ENCODE results near the gene METTL25B.
"Not testable (repeated sequence)": the region's sequence is repeated elsewhere in the genome, so short reads cannot be mapped to it uniquely, and the experiment has no call there.

The METTL25B gene

DNA sequence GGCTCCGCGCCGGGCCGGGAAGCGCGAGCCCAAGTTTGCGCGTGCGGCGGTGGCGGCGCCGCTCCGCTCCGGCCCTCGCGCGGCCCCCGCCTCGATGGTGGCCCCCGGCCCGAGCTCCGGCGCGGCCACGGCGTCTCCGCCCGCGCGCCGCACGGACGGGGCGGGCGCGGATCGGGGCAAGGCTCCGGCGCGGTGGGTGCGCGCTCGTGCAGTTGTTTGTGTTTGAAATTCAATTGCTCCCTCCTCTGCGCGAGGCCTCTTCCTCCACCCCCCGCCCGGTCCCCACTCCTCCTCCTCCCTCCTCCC lies 23.1 kb downstream of the METTL25B start, which contains the start of gene HDGF:
Gene HDGF, minus strand, starts transcription at position 225 of the 306 bp plus-strand sequence. CDS start 246 bp downstream, outside the sequence.
- peak within 1 kb of the TSS; percentile 97 for H3K27ac ChIP-seq (ENCODE audit: low read depth, low read length)
- H3K36me3 ChIP-seq (ENCODE audit: insufficient read depth, low read length): no peaks in the 10 kb centered on the region; the same call in 1 of the 2 replicates
- H3K4me3 ChIP-seq (ENCODE audit: low read length): peak within 1 kb of the TSS; percentile 93
- peak within 1 kb of the TSS; percentile 96 for H3K9ac ChIP-seq (ENCODE audit: low read depth, low read length)
- no peaks in the 10 kb centered on the region for H3K9me3 ChIP-seq (ENCODE audit: insufficient read depth, low read depth, low read length)
- no peaks in the 10 kb centered on the region for H3K27me3 ChIP-seq (ENCODE audit: insufficient read depth, low read length)
- H3K4me1 ChIP-seq (ENCODE audit: insufficient read depth, low read length): peaks cover 34% of the 10 kb centered on the region
- WGBS: under 1% methylated on average over 47 of the region's 48 CpGs

DNA sequence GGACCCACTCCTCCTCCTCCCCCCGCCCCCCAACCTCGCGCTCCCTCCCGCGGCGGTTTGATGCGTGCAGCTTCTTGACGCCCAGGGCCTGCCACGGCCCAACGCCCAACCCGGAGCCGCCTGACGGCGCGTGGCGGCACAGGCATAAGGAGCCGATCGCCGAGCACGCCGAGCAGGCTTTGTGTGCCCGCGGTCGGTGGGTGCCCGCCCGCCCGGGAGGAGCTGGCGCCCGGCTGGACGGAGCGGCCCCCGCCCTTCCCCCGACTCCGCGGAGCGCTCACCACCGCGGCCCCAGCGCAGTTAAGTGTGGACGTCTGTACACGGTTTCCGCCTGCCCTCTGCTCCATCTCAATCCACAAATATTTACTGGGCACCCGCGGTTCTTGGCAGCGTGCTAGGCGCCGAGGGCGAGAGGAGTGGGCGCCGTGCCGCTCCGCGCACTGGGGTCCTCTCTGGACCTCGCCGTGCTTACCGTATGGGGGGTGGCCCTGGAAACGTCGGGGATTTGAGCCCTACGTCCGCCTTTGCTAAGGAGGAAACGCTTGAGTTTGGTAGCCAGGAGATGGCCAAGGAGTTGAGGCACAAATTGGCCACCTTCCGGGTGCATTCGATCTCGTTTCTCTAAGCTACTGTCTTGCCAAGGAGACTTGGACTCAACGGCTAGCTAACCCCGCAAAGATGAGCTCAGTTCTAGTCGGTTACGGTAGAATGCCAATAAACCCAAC lies 23.6 kb downstream of the METTL25B start:
- Histone ChIP-seq H3K36me3 (ENCODE audit: insufficient read depth, low read length) (no peaks in the 10 kb centered on the region; the same call in 1 of the 2 replicates), H3K4me3 (ENCODE audit: low read length) (peak overlapping the region; percentile 93), H3K4me1 (ENCODE audit: insufficient read depth, low read length) (peaks cover 33% of the 10 kb centered on the region), H3K27me3 (ENCODE audit: insufficient read depth, low read length) (no peaks in the 10 kb centered on the region), H3K27ac (ENCODE audit: low read depth, low read length) (peak overlapping the region; percentile 97), H3K9me3 (ENCODE audit: insufficient read depth, low read depth, low read length) (no peaks in the 10 kb centered on the region), H3K9ac (ENCODE audit: low read depth, low read length) (peak overlapping the region; percentile 96)
- WGBS: under 1% methylated on average over 68 of the region's 68 CpGs

DNA sequence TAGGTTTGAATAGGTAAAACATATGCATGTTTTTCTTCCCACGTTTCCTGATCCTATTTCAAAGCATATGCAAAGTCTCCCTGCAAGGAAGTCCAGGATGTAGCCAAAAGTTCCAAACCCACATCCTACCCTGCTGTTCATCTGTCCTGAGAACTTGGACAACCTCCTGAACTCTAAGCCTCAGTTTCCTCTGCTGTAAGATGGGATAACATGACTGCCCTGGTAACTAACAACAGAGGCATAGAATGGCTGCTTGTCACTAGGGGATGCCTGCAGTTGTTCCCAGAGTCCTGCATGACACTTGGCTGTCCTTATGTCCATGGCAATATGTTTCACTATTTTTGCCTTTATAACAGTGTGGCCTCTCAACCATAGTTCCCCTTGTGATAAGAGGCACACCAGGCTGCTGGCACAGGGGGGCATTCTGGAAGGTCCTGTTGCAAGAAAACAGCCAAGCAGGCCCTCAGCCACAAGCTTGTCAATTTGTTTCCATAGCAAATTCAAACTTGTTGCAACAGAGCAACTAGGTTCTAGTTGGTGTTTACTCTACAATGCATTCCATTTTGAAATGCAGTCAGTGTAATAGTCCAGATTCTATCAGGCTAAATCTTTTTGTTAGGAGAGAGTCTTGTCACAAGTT lies 24.7 kb downstream of the METTL25B start:
- Histone ChIP-seq H3K27ac (ENCODE audit: low read depth, low read length) (no peak overlapping the region), H3K4me1 (ENCODE audit: insufficient read depth, low read length) (peaks cover 28% of the 10 kb centered on the region), H3K36me3 (ENCODE audit: insufficient read depth, low read length) (no peaks in the 10 kb centered on the region; the same call in 1 of the 2 replicates), H3K27me3 (ENCODE audit: insufficient read depth, low read length) (no peaks in the 10 kb centered on the region), H3K4me3 (ENCODE audit: low read length) (peak overlapping the region; percentile 93), H3K9ac (ENCODE audit: low read depth, low read length) (no peak overlapping the region), H3K9me3 (ENCODE audit: insufficient read depth, low read depth, low read length) (no peaks in the 10 kb centered on the region)
- WGBS: 43% methylated on average over 1 of the region's 1 CpG

DNA sequence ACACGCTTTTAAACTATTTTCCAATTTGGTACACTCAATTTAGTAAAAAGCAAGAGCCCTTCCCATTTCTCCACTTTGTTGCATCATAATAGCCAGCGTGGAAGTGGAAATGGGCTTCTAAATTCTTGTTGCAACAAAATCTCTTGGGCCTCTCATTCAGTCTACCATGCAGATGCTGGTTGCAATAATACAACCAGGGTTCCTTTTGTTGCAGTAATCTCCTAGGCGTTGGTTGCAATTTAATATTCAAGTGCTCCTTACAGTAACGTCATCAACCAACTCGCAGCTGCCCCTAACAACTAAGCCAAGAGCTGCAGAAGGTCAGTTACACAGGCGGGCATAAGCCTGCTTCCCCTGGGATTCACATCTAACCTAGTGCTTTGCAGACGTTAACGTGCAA lies 25.9 kb downstream of the METTL25B start:
- WGBS: 90% methylated on average over 8 of the region's 8 CpGs

DNA sequence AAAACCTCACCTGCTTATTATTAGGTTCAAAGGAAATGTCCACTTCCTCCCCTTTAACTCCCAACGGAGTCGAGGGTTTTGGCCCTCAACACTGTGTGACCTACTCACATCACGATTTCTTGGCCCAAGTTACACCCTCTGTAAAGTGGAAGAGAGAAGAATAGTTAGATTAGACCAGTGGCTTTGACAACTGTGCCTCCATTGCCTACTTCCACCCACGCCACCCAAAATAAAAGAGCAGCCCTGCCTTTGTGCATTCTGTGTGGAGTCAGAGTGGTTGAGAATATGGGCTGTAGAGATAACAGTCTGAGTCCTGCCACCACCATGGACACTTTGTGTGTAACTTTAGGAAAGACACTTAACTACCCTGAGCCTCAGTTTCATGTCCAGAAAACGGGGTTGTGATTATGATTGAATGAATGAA lies 27.3 kb downstream of the METTL25B start:
- Histone ChIP-seq H3K9ac (ENCODE audit: low read depth, low read length) (no peak overlapping the region), H3K36me3 (ENCODE audit: insufficient read depth, low read length) (no peaks in the 10 kb centered on the region), H3K4me3 (ENCODE audit: low read length) (no peak overlapping the region), H3K27ac (ENCODE audit: low read depth, low read length) (no peak overlapping the region), H3K9me3 (ENCODE audit: insufficient read depth, low read depth, low read length) (no peaks in the 10 kb centered on the region), H3K27me3 (ENCODE audit: insufficient read depth, low read length) (no peaks in the 10 kb centered on the region), H3K4me1 (ENCODE audit: insufficient read depth, low read length) (peaks cover 13% of the 10 kb centered on the region)
- 93% methylated on average over 4 of the region's 5 CpGs for WGBS

More for the DNA sequence above, 25.9 kb downstream of the METTL25B start:
- Histone ChIP-seq H3K4me3 (ENCODE audit: low read length) (no peak overlapping the region), H3K4me1 (ENCODE audit: insufficient read depth, low read length) (peaks cover 15% of the 10 kb centered on the region), H3K36me3 (ENCODE audit: insufficient read depth, low read length) (no peaks in the 10 kb centered on the region; the same call in 1 of the 2 replicates), H3K27ac (ENCODE audit: low read depth, low read length) (no peak overlapping the region), H3K27me3 (ENCODE audit: insufficient read depth, low read length) (no peaks in the 10 kb centered on the region), H3K9me3 (ENCODE audit: insufficient read depth, low read depth, low read length) (no peaks in the 10 kb centered on the region), H3K9ac (ENCODE audit: low read depth, low read length) (no peak overlapping the region)

DNA sequence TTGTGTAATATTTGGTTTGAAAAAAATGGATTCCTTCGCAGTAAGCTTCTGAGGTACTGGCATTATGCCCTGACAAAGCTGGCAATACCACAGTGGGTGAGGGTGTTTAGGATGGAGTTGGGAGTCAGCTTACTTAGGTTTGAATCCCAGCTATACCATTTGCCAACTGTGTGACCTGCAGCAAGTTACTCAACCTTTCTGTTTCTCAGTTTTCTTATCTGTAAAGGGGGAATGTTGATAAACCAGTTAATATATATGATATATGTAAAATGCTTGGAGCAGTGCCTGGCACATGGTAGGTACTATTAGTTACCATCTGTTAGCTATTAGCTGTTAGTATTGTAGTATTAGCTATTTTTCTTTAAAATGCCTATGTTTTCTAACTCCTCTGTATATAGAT lies 28.1 kb downstream of the METTL25B start:
- H3K4me3 ChIP-seq (ENCODE audit: low read length): no peak overlapping the region
- H3K4me1 ChIP-seq (ENCODE audit: insufficient read depth, low read length): peaks cover 14% of the 10 kb centered on the region
- no peak overlapping the region for H3K9ac ChIP-seq (ENCODE audit: low read depth, low read length)
- H3K9me3 ChIP-seq (ENCODE audit: insufficient read depth, low read depth, low read length): no peaks in the 10 kb centered on the region
- H3K36me3 ChIP-seq (ENCODE audit: insufficient read depth, low read length): no peaks in the 10 kb centered on the region
- WGBS: 97% methylated on average over 1 of the region's 1 CpG
- H3K27ac ChIP-seq (ENCODE audit: low read depth, low read length): no peak overlapping the region
- no peaks in the 10 kb centered on the region for H3K27me3 ChIP-seq (ENCODE audit: insufficient read depth, low read length)

DNA sequence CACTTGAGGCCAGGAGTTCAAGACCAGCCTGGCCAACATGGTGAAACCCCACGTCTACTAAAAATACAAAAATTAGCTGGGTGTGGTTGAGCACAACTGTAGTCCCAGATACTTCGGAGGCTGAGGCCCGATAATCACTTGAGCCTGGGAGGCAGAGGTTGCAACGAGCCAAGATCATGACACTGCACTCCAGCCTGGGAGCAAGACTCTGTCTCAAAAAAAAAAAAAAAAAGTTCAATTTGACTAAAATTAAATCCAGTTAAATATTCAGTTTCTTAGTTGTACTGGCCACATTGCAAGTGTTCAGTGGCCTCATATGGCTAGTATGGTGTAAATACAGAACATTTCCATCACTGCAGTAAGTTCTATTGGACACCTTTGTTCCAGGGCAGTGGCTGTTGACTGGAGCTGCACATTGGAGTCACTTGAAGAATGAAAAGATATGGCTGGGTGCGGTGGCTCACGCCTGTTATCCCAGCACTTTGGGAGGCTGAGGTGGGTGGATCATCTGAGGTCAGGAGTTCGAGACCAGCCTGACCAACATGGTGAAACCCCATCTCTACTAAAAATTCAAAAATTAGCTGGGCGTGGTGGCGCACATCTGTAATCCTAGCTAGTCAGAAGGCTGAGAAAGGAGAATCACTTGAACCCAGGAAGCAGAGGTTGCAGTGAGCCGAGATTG lies 29.4 kb downstream of the METTL25B start:
- not testable (repeated sequence) for H3K9ac ChIP-seq (ENCODE audit: low read depth, low read length); H3K27me3 ChIP-seq (ENCODE audit: insufficient read depth, low read length); H3K36me3 ChIP-seq (ENCODE audit: insufficient read depth, low read length); H3K27ac ChIP-seq (ENCODE audit: low read depth, low read length); H3K4me3 ChIP-seq (ENCODE audit: low read length); H3K9me3 ChIP-seq (ENCODE audit: insufficient read depth, low read depth, low read length)
- H3K4me1 ChIP-seq (ENCODE audit: insufficient read depth, low read length): peaks cover 12% of the 10 kb centered on the region
- 94% methylated on average over 9 of the region's 10 CpGs for WGBS

DNA sequence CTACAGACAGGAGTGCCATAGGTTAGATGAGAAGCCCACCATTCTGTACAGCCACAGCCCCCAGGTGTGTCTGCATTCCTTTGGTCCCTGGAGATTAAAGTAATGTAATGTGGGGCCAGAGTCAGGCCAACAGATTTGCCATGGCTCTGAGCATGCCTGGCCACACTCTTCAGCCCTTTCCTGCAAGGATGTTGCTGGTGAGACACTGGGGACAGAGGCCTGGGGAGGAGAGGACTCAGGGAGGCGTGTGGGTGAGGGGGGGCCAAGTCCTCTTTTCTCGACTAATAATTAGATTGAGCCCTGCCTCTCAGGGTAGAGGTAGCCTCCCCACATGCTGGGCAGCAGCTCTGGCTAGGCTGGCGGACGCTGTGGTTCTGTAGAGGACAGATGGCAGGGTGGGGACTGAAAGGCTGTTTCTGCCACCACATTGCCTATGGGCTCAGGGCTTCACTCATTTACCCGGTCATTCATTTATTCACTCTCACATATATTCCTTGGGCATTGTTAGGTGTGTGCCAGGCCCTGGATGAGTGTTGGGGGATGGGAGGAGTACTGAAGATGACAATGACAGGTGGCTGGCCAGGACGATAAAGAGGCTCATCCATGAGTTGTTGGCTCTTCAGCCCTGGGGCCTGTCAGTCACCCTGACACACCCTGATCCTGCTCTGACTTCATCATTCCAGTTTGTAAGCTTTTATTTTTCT lies 32.0 kb downstream of the METTL25B start:
- no peaks in the 10 kb centered on the region for H3K9me3 ChIP-seq (ENCODE audit: insufficient read depth, low read depth, low read length)
- no peaks in the 10 kb centered on the region for H3K27me3 ChIP-seq (ENCODE audit: insufficient read depth, low read length)
- no peak overlapping the region for H3K27ac ChIP-seq (ENCODE audit: low read depth, low read length)
- 57% methylated on average over 5 of the region's 6 CpGs for WGBS
- H3K4me3 ChIP-seq (ENCODE audit: low read length): no peak overlapping the region
- no peaks in the 10 kb centered on the region for H3K36me3 ChIP-seq (ENCODE audit: insufficient read depth, low read length)
- H3K9ac ChIP-seq (ENCODE audit: low read depth, low read length): no peak overlapping the region
- peaks cover 10% of the 10 kb centered on the region; the same call in 1 of the 2 replicates for H3K4me1 ChIP-seq (ENCODE audit: insufficient read depth, low read length)

DNA sequence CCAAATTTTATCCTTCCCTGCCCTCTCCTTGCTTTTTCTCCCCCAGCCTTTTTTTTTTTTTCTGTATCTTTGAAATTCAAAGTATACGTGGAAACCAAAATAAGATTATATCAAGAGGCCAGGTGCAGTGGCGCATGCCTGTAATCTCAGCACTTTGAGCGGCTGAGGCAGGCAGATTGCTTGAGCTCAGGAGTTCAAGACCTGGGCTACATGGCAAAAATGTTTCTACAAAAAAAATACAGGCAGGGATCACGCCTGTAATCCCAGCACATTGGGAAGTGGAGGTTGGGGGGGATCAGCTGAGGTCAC lies 32.5 kb downstream of the METTL25B start:
- WGBS: 94% methylated on average over 4 of the region's 4 CpGs
- no peak overlapping the region for H3K4me3 ChIP-seq (ENCODE audit: low read length)

DNA sequence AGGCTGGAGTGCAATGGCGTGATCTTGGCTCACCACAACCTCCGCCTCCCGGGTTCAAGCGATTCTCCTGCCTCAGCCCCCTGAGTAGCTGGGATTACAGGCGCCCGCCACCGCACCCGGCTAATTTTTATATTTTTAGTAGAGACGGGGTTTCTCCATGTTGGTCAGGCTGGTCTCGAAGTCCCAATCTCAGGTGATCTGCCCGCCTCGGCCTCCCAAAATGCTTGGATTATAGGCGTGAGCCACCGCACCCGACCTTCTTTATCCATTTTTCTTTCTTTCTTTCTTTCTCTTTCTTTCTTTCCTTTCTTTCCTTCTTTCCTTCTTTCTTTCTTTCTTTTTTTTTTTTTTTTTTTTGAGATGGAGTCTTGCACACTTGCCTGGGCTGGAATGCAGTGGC lies 36.9 kb downstream of the METTL25B start:
- H3K4me1 ChIP-seq (ENCODE audit: insufficient read depth, low read length): peaks cover 21% of the 10 kb centered on the region
- not testable (repeated sequence) for H3K9me3 ChIP-seq (ENCODE audit: insufficient read depth, low read depth, low read length); H3K9ac ChIP-seq (ENCODE audit: low read depth, low read length); H3K27me3 ChIP-seq (ENCODE audit: insufficient read depth, low read length); H3K4me3 ChIP-seq (ENCODE audit: low read length); H3K27ac ChIP-seq (ENCODE audit: low read depth, low read length); H3K36me3 ChIP-seq (ENCODE audit: insufficient read depth, low read length)
- 96% methylated on average over 15 of the region's 15 CpGs for WGBS

More for the DNA sequence above, 32.5 kb downstream of the METTL25B start:
- Histone ChIP-seq H3K36me3 (ENCODE audit: insufficient read depth, low read length) (no peaks in the 10 kb centered on the region), H3K9me3 (ENCODE audit: insufficient read depth, low read depth, low read length) (no peaks in the 10 kb centered on the region), H3K27me3 (ENCODE audit: insufficient read depth, low read length) (no peaks in the 10 kb centered on the region), H3K4me1 (ENCODE audit: insufficient read depth, low read length) (peaks cover 10% of the 10 kb centered on the region; the same call in 1 of the 2 replicates), H3K27ac (ENCODE audit: low read depth, low read length) (no peak overlapping the region), H3K9ac (ENCODE audit: low read depth, low read length) (no peak overlapping the region)

DNA sequence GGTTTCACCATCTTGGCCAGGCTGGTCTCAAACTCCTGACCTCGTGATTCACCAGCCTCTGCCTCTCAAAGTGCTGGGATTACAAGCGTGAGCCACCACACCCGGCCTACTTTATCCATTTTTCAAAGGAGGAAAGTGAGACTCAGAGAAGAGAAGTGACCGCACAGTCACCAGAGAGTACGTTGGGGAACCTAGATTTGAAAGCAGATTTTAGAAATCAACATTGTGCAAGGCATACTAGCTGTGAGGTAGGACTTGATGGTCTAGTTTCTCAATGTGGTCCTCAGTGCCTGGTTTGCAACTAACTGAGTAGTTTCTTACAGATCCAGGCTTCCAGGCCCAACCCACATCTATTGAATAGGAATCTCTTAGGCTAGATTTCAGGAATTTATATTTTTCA lies 37.4 kb downstream of the METTL25B start:
- Histone ChIP-seq H3K4me1 (ENCODE audit: insufficient read depth, low read length) (peaks cover 16% of the 10 kb centered on the region), H3K36me3 (ENCODE audit: insufficient read depth, low read length) (peaks cover 9% of the 10 kb centered on the region), H3K27ac (ENCODE audit: low read depth, low read length) (no peak overlapping the region), H3K4me3 (ENCODE audit: low read length) (0 out of 2 replicates have a peak overlapping the region, but pooled peaks have one; percentile 84), H3K9me3 (ENCODE audit: insufficient read depth, low read depth, low read length) (no peaks in the 10 kb centered on the region), H3K27me3 (ENCODE audit: insufficient read depth, low read length) (no peaks in the 10 kb centered on the region), H3K9ac (ENCODE audit: low read depth, low read length) (no peak overlapping the region; the same call in 1 of the 2 replicates)
- WGBS: 92% methylated on average over 5 of the region's 5 CpGs

Data from HUES64 (cell line).